Left lung (tissue), 10 donors: ENCODE measurements around the gene GBX1. TPM values are rescaled to one million over a fixed set of nuclear protein-coding genes. Genes with fewer than 3 reads are reported as not detected.

Source experiments
- ATAC-seq: fragments of 200-7000 bp; cut with Tn5 transposase; one replicate; pipeline ENCODE4 v1.9.1; 2020; ENCODE audit warnings: moderate library complexity
- DNase-seq, 4 donors: peaks; one replicate each; pipeline ENCODE4 v3.0.0-alpha.2; 2013 to 2020
- H3K27ac ChIP-seq, 2 donors: fragments of 200-600 bp; sonication (generic) in 1 of 2; one replicate each; pipeline versions ENCODE4 v1.5.0 to v1.8.0; 2020 to 2021
- H3K27me3 ChIP-seq, 2 donors: fragments of 200-600 bp; sonication (generic) in 1 of 2; one replicate each; pipeline versions ENCODE4 v1.5.0 to v1.8.0; 2020 to 2021
- H3K36me3 ChIP-seq, 2 donors: fragments of 200-600 bp; sonication (generic) in 1 of 2; one replicate each; pipeline versions ENCODE4 v1.5.0 to v1.8.0; 2020 to 2021
- H3K4me1 ChIP-seq, 2 donors: fragments of 200-600 bp; one replicate each; pipeline ENCODE4 v1.8.0; 2021
- H3K4me3 ChIP-seq, 2 donors: fragments of 200-600 bp; sonication (generic) in 1 of 2; one replicate each; pipeline versions ENCODE4 v1.5.0 to v1.8.0; 2020 to 2021; ENCODE audit warnings: mild to moderate bottlenecking in 1 of 2
- H3K9me3 ChIP-seq, 2 donors: fragments of 200-600 bp; sonication (generic) in 1 of 2; one replicate each; pipeline versions ENCODE4 v1.5.0 to v1.8.0; 2020 to 2021
- intact Hi-C, 2 donors: fragments of 100-400 bp; cut with DNase I; formaldehyde crosslinking; loops; one replicate each; pipeline versions ENCODE4 v1.11.2 to v1.14.2; 2022
- polyA plus RNA-seq, 6 donors: library from polyadenylated mRNA; unstranded; fragments of 120-200 nt; gene quantifications; one replicate each; pipeline ENCODE4 v1.2.1, GENCODE V29; 2013; ENCODE audit not compliant: insufficient read length in 6 of 6
- total RNA-seq, 2 donors: library from RNA; stranded (reverse); fragmentation: NEBNext Ultra II Directional; extraction: Animal tissue kit (Norgen Biotek cat#: 25700); gene quantifications; one replicate each; pipeline ENCODE4 v1.2.1, GENCODE V29; 2021
- TF ChIP-seq, protein P1 (sequence below), 2 donors: fragments of 200-600 bp; sonication (generic) in 1 of 2; IDR thresholded peaks; one replicate each; pipeline versions ENCODE4 v1.5.0 to v1.8.0; 2021; ENCODE audit warnings: antibody characterized with exemption in 2 of 2
- donor health status: DM: no; HTN: yes; CAD: no.
- donor health status: DM: no; HTN: no; CAD: no.

The GBX1 gene
- total and polyA plus RNA-seq, 8 donors = 0.24 to 0.42 (median 0.28) TPM; not detected in 5

GRCh38 chr7:151113344-151114150, 53.9 kb downstream of the GBX1 start:
- DNase-seq (peak in 3 of 4 donors; percentile 62 to 79 (median 75)), ATAC-seq (peak; percentile 49)
- H3K9me3 ChIP-seq = no peaks in the 10 kb centered on the region
- intact Hi-C loops = loop anchor here in 1 of 2 donors (10.0 kb wide), 1 partner anchor 219 kb away; no protein-coding TSS in a partner anchor
- TF ChIP-seq, protein P1, sequence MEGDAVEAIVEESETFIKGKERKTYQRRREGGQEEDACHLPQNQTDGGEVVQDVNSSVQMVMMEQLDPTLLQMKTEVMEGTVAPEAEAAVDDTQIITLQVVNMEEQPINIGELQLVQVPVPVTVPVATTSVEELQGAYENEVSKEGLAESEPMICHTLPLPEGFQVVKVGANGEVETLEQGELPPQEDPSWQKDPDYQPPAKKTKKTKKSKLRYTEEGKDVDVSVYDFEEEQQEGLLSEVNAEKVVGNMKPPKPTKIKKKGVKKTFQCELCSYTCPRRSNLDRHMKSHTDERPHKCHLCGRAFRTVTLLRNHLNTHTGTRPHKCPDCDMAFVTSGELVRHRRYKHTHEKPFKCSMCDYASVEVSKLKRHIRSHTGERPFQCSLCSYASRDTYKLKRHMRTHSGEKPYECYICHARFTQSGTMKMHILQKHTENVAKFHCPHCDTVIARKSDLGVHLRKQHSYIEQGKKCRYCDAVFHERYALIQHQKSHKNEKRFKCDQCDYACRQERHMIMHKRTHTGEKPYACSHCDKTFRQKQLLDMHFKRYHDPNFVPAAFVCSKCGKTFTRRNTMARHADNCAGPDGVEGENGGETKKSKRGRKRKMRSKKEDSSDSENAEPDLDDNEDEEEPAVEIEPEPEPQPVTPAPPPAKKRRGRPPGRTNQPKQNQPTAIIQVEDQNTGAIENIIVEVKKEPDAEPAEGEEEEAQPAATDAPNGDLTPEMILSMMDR (IDR thresholded peaks at IDR 0.05) = no peak
- H3K4me3 ChIP-seq = peak overlapping the region; percentile 7 to 36
- H3K4me1 ChIP-seq = peaks cover 0 to 53% of the 10 kb centered on the region in 2 donors
- peak overlapping the region; percentile 41 to 66 for H3K27ac ChIP-seq
- H3K36me3 ChIP-seq = peaks cover 0 to 19% of the 10 kb centered on the region in 2 donors
- peaks cover 0 to 5% of the 10 kb centered on the region in 2 donors for H3K27me3 ChIP-seq

GRCh38 chr7:151110941-151111645, 56.4 kb downstream of the GBX1 start:
- intact Hi-C loops = loop anchor here in 1 of 2 donors (10.0 kb wide), 1 partner anchor 216 kb away; no protein-coding TSS in a partner anchor
- Histone ChIP-seq H3K27ac (no peak overlapping the region), H3K4me1 (peaks cover 0 to 50% of the 10 kb centered on the region in 2 donors), H3K4me3 (no peak overlapping the region), H3K27me3 (peaks cover 0 to 5% of the 10 kb centered on the region in 2 donors), H3K9me3 (no peaks in the 10 kb centered on the region), H3K36me3 (peaks cover 0 to 4% of the 10 kb centered on the region in 2 donors)
- DNase-seq (peak in 3 of 4 donors; percentile 78 to 91 (median 81)), ATAC-seq (peak; percentile 62)
- TF ChIP-seq, protein P1 (IDR thresholded peaks at IDR 0.05) = peak; percentile 87 to 94

GRCh38 chr7:151110236-151110940, 57.1 kb downstream of the GBX1 start:
- intact Hi-C loops = loop anchor here in 1 of 2 donors (10.0 kb wide), 1 partner anchor 216 kb away; no protein-coding TSS in a partner anchor
- Histone ChIP-seq H3K27ac (no peak overlapping the region), H3K9me3 (no peaks in the 10 kb centered on the region), H3K36me3 (peaks cover 0 to 4% of the 10 kb centered on the region in 2 donors), H3K4me1 (peaks cover 0 to 44% of the 10 kb centered on the region in 2 donors), H3K4me3 (no peak overlapping the region), H3K27me3 (peaks cover 0 to 5% of the 10 kb centered on the region in 2 donors)
- DNase-seq (peak in 1 of 4 donors; percentile 66), ATAC-seq (no peak)
- TF ChIP-seq, protein P1 (IDR thresholded peaks at IDR 0.05) = no peak

- ATAC-seq (peak; percentile 8), DNase-seq (peak in 1 of 4 donors; percentile 76)
- TF ChIP-seq, protein P1 (IDR thresholded peaks at IDR 0.05) = no peak
- H3K36me3 ChIP-seq = peaks cover 0 to 8% of the 10 kb centered on the region in 2 donors
- no peak overlapping the region for H3K4me3 ChIP-seq
- intact Hi-C loops = loop anchor here in 1 of 2 donors (10.0 kb wide), 1 partner anchor 215 kb away; no protein-coding TSS in a partner anchor
- peaks cover 0 to 42% of the 10 kb centered on the region in 2 donors for H3K4me1 ChIP-seq
- peak overlapping the region in 1 of 2 donors; percentile 34 for H3K27ac ChIP-seq
- H3K27me3 ChIP-seq = peaks cover 0 to 3% of the 10 kb centered on the region in 2 donors
- no peaks in the 10 kb centered on the region for H3K9me3 ChIP-seq
Measured at GRCh38 chr7:151109094-151110048, 58.1 kb downstream of the GBX1 start.
